NCI-H128 (cell line): Measurements from ENCODE around the gene FDXR.

Source experiments
- DNase-seq: peaks from one replicate; lab custom pipeline; 2025; ENCODE audit not compliant: unreplicated experiment; lab: John Stamatoyannopoulos, UW

Gene FDXR

GRCh38 chr17:74859459-74860228 lies 13.2 kb downstream of the FDXR start, which contains the start of gene GRIN2C:
Gene GRIN2C (minus strand): TSS chr17:74859885. CDS start chr17:74855092, 4,793 bp downstream.
- no peak for DNase-seq

GRCh38 chr17:74858672-74859458 lies 13.9 kb downstream of the FDXR start:
- DNase-seq: no peak

GRCh38 chr17:74857191-74857590 lies 15.6 kb downstream of the FDXR start:
- no peak for DNase-seq

- no peak for DNase-seq
Measured at GRCh38 chr17:74856112-74856511, 16.7 kb downstream of the FDXR start.

- DNase-seq: no peak
Measured at GRCh38 chr17:74855323-74855722, 17.5 kb downstream of the FDXR start.

- DNase-seq: no peak
Measured at GRCh38 chr17:74854792-74855191, 18.0 kb downstream of the FDXR start.

- no peak for DNase-seq
Measured at GRCh38 chr17:74853669-74854068, 19.1 kb downstream of the FDXR start.

- DNase-seq: no peak
Measured at GRCh38 chr17:74853048-74853397, 19.8 kb downstream of the FDXR start.

GRCh38 chr17:74852237-74853047 lies 20.4 kb downstream of the FDXR start:
- DNase-seq: no peak

- DNase-seq: no peak
Measured at GRCh38 chr17:74851612-74852236, 21.1 kb downstream of the FDXR start.

GRCh38 chr17:74850914-74851313 lies 21.9 kb downstream of the FDXR start:
- DNase-seq: no peak

- no peak for DNase-seq
Measured at GRCh38 chr17:74850310-74850709, 22.5 kb downstream of the FDXR start.

- no peak for DNase-seq
Measured at GRCh38 chr17:74848656-74849399, 24.0 kb downstream of the FDXR start.

- no peak for DNase-seq
Measured at GRCh38 chr17:74846621-74847020, 26.2 kb downstream of the FDXR start.

- no peak for DNase-seq
Measured at GRCh38 chr17:74843352-74843627, 29.5 kb downstream of the FDXR start.

GRCh38 chr17:74842599-74843351 lies 30.0 kb downstream of the FDXR start:
- DNase-seq: no peak

GRCh38 chr17:74842146-74842598 lies 30.6 kb downstream of the FDXR start:
- DNase-seq: no peak

GRCh38 chr17:74840989-74841666 lies 31.7 kb downstream of the FDXR start:
- no peak for DNase-seq
